Suprapubic skin (tissue), 4 donors: ENCODE data around the gene ADORA1. TPM values are rescaled to one million over a fixed set of nuclear protein-coding genes. Genes with fewer than 3 reads are reported as not detected.

Experiments used
- DNase-seq, 2 donors: peaks; one replicate each; pipeline ENCODE4 v3.0.0-alpha.2; 2019; ENCODE audit warnings: low spot score in 2 of 2
- H3K27ac ChIP-seq: fragments of 200-600 bp; sonication (generic); one replicate; pipeline ENCODE4 v1.5.1; 2019
- H3K27me3 ChIP-seq: fragments of 200-600 bp; sonication (generic); one replicate; pipeline ENCODE4 v1.5.1; 2019
- H3K36me3 ChIP-seq: fragments of 200-600 bp; sonication (generic); one replicate; pipeline ENCODE4 v1.5.1; 2019
- H3K4me1 ChIP-seq: fragments of 200-600 bp; sonication (generic); one replicate; pipeline ENCODE4 v1.5.1; 2019
- H3K4me3 ChIP-seq: fragments of 200-600 bp; sonication (generic); one replicate; pipeline ENCODE4 v1.5.1; 2019; ENCODE audit warnings: mild to moderate bottlenecking
- H3K9me3 ChIP-seq: fragments of 200-600 bp; sonication (generic); one replicate; pipeline ENCODE4 v1.5.1; 2019
- EP300 ChIP-seq: sonication (generic); formaldehyde crosslinking; IDR thresholded peaks from one replicate; pipeline ENCODE4 v1.6.1; 2017; ENCODE audit warnings: antibody characterized with exemption
- POLR2A ChIP-seq, 2 donors: fragments of 450-650 bp; IDR thresholded peaks; one replicate each; pipeline ENCODE4 v1.6.1; 2017; ENCODE audit warnings: antibody characterized with exemption in 2 of 2, mild to moderate bottlenecking in 2 of 2, moderate library complexity in 2 of 2
- POLR2AphosphoS5 ChIP-seq, 3 donors: sonication (generic); formaldehyde crosslinking; IDR thresholded peaks; one replicate each; pipeline ENCODE4 v1.6.1; 2017; ENCODE audit warnings: antibody characterized with exemption in 3 of 3
- WGBS: methylation state at CpG from one replicate; pipeline ENCODE4 v1.1.5; 2018; 5-methylcytosine and 5-hydroxymethylcytosine counted together
- total RNA-seq, 4 donors: library from RNA; depleted of rRNA; stranded (reverse); fragments of >200 nt; gene quantifications; one replicate each; pipeline ENCODE4 v1.1.0, GENCODE V29; 2016
- TF ChIP-seq, protein P1 (sequence below), 2 donors: fragments of 200-600 bp in 1 of 2; fragments of 450-650 bp in 1 of 2; sonication (generic) in 1 of 2; IDR thresholded peaks; one replicate each; pipeline ENCODE4 v1.5.1; 2016 to 2019; ENCODE audit warnings: antibody characterized with exemption in 2 of 2, mild to moderate bottlenecking in 1 of 2, moderate library complexity in 1 of 2

ADORA1 gene
- total RNA-seq, 4 donors from 2014 or later: 3.4 to 8.2 (median 5.6) TPM

DNA sequence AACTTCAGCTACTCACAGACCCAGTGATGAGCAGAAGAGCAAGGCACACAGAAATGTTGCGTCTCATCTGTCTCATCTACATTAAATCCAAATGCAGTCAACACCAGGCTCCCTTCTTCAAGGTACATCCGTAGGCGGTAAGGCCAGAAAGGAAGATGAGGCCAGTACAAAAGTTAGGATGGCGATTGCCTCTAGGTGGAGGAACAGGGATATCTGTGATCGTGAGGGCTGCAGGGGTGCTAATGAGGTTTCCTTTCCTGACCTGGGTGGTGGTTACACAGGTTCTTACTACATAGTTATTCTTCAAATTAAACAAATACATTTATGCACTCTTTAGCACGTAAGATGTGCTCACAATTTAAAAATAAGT lies 49.5 kb downstream of the ADORA1 start:
- 92% methylated on average over 6 of the region's 6 CpGs for WGBS

DNA sequence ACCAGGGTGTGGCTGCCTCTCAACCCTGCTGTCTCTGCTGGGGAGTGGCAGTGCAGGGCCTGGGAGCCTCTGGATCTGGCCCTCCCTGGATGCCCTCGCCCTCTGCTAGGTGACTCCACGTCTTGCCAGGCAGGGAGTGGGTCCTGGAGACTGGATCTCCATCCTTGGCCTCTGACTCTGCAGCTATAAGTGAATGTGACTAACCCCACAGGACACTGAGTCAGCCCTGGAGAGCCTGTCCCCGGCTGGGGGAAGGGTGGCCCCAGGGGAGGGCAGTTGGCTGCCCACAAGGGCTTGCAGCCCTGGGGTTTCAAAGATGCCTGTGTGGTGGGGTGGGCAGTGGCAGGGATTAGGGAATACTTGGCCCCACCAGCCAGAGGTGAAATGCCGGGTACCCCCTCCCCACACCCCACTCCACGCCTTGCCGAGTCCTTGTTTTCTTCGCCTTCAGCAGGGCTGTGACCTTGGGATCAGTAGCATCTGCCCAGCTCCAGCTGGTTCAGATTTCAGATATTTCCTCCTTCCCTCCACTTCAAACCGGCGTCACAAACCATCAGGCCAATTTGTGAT lies 50.0 kb downstream of the ADORA1 start:
- 66% methylated on average over 9 of the region's 9 CpGs for WGBS
- Histone ChIP-seq H3K4me1 (no peaks in the 10 kb centered on the region), H3K27me3 (no peaks in the 10 kb centered on the region), H3K9me3 (no peaks in the 10 kb centered on the region), H3K4me3 (no peak overlapping the region), H3K36me3 (no peaks in the 10 kb centered on the region), H3K27ac (no peak overlapping the region)
- TF ChIP-seq POLR2A (IDR thresholded peaks at IDR 0.05): no peak
- DNase-seq: peak in 1 of 2 donors; percentile 60

More for the DNA sequence above, 49.5 kb downstream of the ADORA1 start:
- H3K27me3 ChIP-seq: no peaks in the 10 kb centered on the region
- no peak overlapping the region for H3K27ac ChIP-seq
- H3K9me3 ChIP-seq: no peaks in the 10 kb centered on the region
- no peak for TF ChIP-seq EP300
- no peak for TF ChIP-seq POLR2AphosphoS5 (IDR thresholded peaks at IDR 0.05)
- TF ChIP-seq, protein P1, sequence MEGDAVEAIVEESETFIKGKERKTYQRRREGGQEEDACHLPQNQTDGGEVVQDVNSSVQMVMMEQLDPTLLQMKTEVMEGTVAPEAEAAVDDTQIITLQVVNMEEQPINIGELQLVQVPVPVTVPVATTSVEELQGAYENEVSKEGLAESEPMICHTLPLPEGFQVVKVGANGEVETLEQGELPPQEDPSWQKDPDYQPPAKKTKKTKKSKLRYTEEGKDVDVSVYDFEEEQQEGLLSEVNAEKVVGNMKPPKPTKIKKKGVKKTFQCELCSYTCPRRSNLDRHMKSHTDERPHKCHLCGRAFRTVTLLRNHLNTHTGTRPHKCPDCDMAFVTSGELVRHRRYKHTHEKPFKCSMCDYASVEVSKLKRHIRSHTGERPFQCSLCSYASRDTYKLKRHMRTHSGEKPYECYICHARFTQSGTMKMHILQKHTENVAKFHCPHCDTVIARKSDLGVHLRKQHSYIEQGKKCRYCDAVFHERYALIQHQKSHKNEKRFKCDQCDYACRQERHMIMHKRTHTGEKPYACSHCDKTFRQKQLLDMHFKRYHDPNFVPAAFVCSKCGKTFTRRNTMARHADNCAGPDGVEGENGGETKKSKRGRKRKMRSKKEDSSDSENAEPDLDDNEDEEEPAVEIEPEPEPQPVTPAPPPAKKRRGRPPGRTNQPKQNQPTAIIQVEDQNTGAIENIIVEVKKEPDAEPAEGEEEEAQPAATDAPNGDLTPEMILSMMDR (IDR thresholded peaks at IDR 0.05): no peak
- no peak for TF ChIP-seq POLR2A (IDR thresholded peaks at IDR 0.05)
- no peaks in the 10 kb centered on the region for H3K4me1 ChIP-seq
- H3K36me3 ChIP-seq: no peaks in the 10 kb centered on the region
- no peak for DNase-seq
- no peak overlapping the region for H3K4me3 ChIP-seq

DNA sequence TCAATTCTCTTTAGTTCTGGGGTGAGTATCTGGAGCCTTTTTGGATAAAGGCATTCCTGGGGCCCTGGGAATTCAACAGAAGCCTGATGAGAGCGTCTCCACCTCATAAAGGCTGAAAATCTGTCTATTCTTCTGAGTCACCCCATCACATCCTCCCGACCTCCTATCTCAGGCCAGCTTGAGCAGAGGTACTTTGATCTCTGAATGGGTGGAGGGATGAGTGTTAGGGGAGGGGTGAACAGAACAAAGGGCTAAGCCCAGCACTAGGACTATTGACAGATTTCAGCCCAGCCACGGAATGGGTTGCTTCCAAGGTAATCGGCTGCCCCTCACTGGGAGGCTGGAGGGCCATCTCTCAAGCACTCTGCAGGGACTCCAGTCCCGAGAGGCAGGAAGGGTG lies 50.6 kb downstream of the ADORA1 start:
- no peak overlapping the region for H3K4me3 ChIP-seq

DNA sequence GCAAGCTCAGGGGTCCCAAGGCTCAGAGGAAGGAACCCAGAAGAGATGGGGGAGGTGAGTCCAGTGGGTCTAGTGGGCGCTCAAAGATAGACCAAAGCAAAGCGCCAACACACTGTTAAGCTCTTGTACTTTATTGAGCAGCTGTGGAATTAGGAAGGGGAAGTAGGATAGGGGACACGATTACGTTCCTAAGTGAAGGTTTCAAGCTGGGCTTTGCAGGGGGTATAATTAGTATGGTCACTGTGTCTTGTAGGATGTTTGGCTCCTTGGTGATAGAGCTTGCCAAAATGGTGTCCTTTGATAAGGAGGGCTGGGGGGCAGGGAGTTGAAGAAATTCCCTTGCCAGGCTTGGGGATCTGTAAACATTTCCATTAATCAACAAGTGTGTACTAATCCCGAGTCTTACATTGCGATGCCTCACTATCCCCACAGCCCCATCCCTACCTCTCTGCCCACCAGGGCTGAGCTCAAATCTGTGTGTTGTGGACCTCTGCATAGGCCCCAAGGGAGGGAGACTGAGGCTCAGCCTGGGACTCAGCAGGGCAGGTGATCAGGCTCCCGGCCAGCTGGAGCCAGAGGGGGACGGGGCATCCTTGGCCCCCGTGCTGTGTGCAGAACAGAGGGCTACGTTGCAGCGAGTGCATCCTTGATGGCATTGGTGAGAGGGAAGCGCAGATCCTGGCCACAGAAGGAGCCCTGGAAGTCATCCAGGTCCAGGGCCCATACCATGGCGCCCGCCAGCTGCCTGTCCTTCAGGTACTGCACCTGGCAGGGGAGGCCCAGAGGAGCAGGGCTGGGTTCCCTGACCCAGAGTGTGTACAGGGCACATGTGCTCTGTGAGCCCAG lies 51.5 kb downstream of the ADORA1 start:
- H3K36me3 ChIP-seq: no peaks in the 10 kb centered on the region
- H3K27me3 ChIP-seq: no peaks in the 10 kb centered on the region
- H3K27ac ChIP-seq: no peak overlapping the region
- peak in 1 of 2 donors; percentile 37 for DNase-seq
- no peak for TF ChIP-seq POLR2A (IDR thresholded peaks at IDR 0.05)
- no peak for TF ChIP-seq EP300
- no peak for TF ChIP-seq POLR2AphosphoS5 (IDR thresholded peaks at IDR 0.05)
- TF ChIP-seq, protein P1 (IDR thresholded peaks at IDR 0.05): no peak
- over 99% methylated on average over 8 of the region's 14 CpGs for WGBS
- no peak overlapping the region for H3K4me3 ChIP-seq
- no peaks in the 10 kb centered on the region for H3K4me1 ChIP-seq
- no peaks in the 10 kb centered on the region for H3K9me3 ChIP-seq

More for the DNA sequence above, 50.6 kb downstream of the ADORA1 start:
- H3K4me1 ChIP-seq: no peaks in the 10 kb centered on the region
- DNase-seq: peak in 1 of 2 donors; percentile 36
- H3K27ac ChIP-seq: no peak overlapping the region
- 84% methylated on average over 3 of the region's 5 CpGs for WGBS
- H3K9me3 ChIP-seq: no peaks in the 10 kb centered on the region
- H3K27me3 ChIP-seq: no peaks in the 10 kb centered on the region
- no peak for TF ChIP-seq EP300
- no peak for TF ChIP-seq POLR2AphosphoS5 (IDR thresholded peaks at IDR 0.05)
- TF ChIP-seq POLR2A (IDR thresholded peaks at IDR 0.05): no peak
- TF ChIP-seq, protein P1 (IDR thresholded peaks at IDR 0.05): no peak
- no peaks in the 10 kb centered on the region for H3K36me3 ChIP-seq

DNA sequence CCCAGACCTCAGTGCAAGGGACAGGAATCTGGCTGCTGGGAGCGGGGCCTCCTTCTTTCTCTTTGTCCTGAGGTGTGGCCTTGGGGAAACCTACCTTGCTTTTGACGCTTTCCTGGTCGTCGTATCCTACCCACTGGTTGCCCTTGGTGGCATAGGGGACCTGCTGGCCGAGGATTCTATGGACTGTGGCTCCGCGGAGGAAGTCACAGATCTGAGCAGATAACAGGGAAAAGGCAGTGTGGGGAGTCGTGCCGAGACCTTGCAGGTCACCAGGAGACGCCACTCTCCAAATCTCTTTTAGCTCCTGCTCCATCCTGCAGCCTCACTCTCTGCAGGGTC lies 52.1 kb downstream of the ADORA1 start:
- H3K36me3 ChIP-seq: no peaks in the 10 kb centered on the region
- 95% methylated on average over 10 of the region's 10 CpGs for WGBS
- DNase-seq: peak in 1 of 2 donors; percentile 28
- no peaks in the 10 kb centered on the region for H3K9me3 ChIP-seq
- no peak overlapping the region for H3K4me3 ChIP-seq
- TF ChIP-seq EP300 (no peak), POLR2A (IDR thresholded peaks at IDR 0.05) (no peak), POLR2AphosphoS5 (IDR thresholded peaks at IDR 0.05) (no peak)
- TF ChIP-seq, protein P1 (IDR thresholded peaks at IDR 0.05): no peak
- no peaks in the 10 kb centered on the region for H3K27me3 ChIP-seq
- no peak overlapping the region for H3K27ac ChIP-seq
- peaks cover under 1% of the 10 kb centered on the region for H3K4me1 ChIP-seq
